ENCODE data around the gene FUCA2.

DNA sequence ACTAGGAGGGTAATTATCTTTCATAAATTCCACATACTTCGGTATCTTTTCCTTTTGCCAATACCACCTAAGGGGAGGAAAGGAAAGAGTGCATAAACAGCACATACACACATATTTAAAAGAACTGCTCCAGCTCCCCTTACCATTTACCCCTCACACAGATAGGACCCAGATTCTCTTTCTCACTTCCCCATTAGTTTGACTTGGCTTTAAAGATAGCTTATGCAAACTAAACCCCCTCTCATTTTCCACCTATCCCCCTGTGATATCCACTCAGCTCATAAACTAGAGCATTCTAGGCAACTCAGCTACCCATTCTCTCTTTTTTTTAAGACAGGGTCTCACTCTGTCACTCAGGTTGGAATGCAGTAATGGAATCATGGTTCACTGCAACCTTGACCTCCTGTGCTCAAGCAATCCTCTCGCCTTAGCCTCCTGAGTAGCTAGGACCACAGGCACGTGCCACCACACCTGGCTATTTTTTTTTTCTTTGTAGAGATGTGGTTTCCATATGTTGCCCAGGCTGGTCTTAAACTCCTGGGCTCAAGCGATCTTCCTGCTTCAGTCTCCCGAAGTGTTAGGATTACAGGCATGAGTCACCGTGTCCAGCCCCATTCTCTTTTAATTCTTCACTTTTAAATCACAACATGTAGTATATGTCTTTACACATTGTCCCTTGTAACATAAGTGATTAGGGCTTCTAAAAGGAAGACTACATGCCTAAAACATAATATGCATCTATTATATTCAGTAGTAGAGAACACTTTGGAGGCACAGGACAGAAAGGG lies 4.0 kb downstream of the FUCA2 start:
- TF ChIP-seq, protein P1, sequence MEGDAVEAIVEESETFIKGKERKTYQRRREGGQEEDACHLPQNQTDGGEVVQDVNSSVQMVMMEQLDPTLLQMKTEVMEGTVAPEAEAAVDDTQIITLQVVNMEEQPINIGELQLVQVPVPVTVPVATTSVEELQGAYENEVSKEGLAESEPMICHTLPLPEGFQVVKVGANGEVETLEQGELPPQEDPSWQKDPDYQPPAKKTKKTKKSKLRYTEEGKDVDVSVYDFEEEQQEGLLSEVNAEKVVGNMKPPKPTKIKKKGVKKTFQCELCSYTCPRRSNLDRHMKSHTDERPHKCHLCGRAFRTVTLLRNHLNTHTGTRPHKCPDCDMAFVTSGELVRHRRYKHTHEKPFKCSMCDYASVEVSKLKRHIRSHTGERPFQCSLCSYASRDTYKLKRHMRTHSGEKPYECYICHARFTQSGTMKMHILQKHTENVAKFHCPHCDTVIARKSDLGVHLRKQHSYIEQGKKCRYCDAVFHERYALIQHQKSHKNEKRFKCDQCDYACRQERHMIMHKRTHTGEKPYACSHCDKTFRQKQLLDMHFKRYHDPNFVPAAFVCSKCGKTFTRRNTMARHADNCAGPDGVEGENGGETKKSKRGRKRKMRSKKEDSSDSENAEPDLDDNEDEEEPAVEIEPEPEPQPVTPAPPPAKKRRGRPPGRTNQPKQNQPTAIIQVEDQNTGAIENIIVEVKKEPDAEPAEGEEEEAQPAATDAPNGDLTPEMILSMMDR (conservative IDR thresholded peaks at IDR 0.05; ENCODE audit: low read depth, low read length), result no peak
- TF ChIP-seq EZH2 (IDR thresholded peaks at IDR 0.05; ENCODE audit: borderline replicate concordance, low read depth, low read length, poor library complexity, severe bottlenecking), result no peak
